H9 (cell line): ENCODE measurements around the gene WFDC1. TPM values are rescaled to one million over a fixed set of nuclear protein-coding genes. Genes with fewer than 3 reads are reported as not detected.

ENCODE experiments used
- DNase-seq: peaks from one replicate; pipeline ENCODE4 v3.0.0-alpha.2; 2017
- H2AFZ ChIP-seq: one replicate; pipeline ENCODE4 v1.6.1; 2013; ENCODE audit warnings: mild to moderate bottlenecking, low read length, control low read depth, moderate library complexity
- H2AK5ac ChIP-seq: 2 replicates; pipeline ENCODE4 v1.6.1; 2013; ENCODE audit warnings: low read length, control low read depth, mixed read lengths; ENCODE audit not compliant: insufficient read length
- H2BK120ac ChIP-seq: one replicate; pipeline ENCODE4 v1.6.1; 2013; ENCODE audit warnings: low read depth, mild to moderate bottlenecking, low read length, control low read depth, inconsistent platforms; ENCODE audit not compliant: poor library complexity, severe bottlenecking
- H2BK12ac ChIP-seq: 2 replicates; pipeline ENCODE4 v1.6.1; 2013; ENCODE audit warnings: low read length, control low read depth, mixed read lengths, low read depth; ENCODE audit not compliant: insufficient read length
- H2BK15ac ChIP-seq: 2 replicates; pipeline ENCODE4 v1.6.1; 2013; ENCODE audit warnings: low read depth, low read length, control low read depth
- H2BK20ac ChIP-seq: one replicate; pipeline ENCODE4 v1.6.1; 2013; ENCODE audit warnings: low read depth, mild to moderate bottlenecking, low read length, control low read depth, inconsistent platforms; ENCODE audit not compliant: poor library complexity, severe bottlenecking
- H2BK5ac ChIP-seq: 2 replicates; pipeline ENCODE4 v1.6.1; 2013; ENCODE audit warnings: low read length, control low read depth, mixed read lengths; ENCODE audit not compliant: insufficient read length
- H3K14ac ChIP-seq: 2 replicates; pipeline ENCODE4 v1.6.1; 2013; ENCODE audit warnings: low read length, control low read depth; ENCODE audit not compliant: insufficient read depth
- H3K18ac ChIP-seq: 2 replicates; pipeline ENCODE4 v1.6.1; 2013; ENCODE audit warnings: low read depth, mild to moderate bottlenecking, mixed read lengths, low read length, control low read depth; ENCODE audit not compliant: insufficient read length
- H3K23ac ChIP-seq: 2 replicates; pipeline ENCODE4 v1.6.1; 2013; ENCODE audit warnings: low read length, control low read depth, mixed read lengths, low read depth; ENCODE audit not compliant: insufficient read length
- H3K23me2 ChIP-seq: 2 replicates; pipeline ENCODE4 v1.6.1; 2013; ENCODE audit warnings: low read depth, mild to moderate bottlenecking, mixed read lengths, low read length, control low read depth; ENCODE audit not compliant: insufficient read length, poor library complexity, severe bottlenecking
- H3K27ac ChIP-seq: 2 replicates; pipeline ENCODE4 v1.5.1; 2013; ENCODE audit warnings: low read length, control low read depth, mixed read lengths, low read depth; ENCODE audit not compliant: insufficient read length
- H3K27me3 ChIP-seq: 2 replicates; pipeline ENCODE4 v1.6.1; 2013; ENCODE audit warnings: low read length, control low read depth, inconsistent platforms; ENCODE audit not compliant: insufficient read depth
- H3K4ac ChIP-seq: 2 replicates; pipeline ENCODE4 v1.6.1; 2013; ENCODE audit warnings: low read depth, mild to moderate bottlenecking, control low read depth, inconsistent platforms, low read length, moderate library complexity
- H3K4me1 ChIP-seq: 2 replicates; pipeline ENCODE4 v1.6.1; 2013; ENCODE audit warnings: low read length, control low read depth, inconsistent platforms; ENCODE audit not compliant: insufficient read depth
- H3K4me2 ChIP-seq: 2 replicates; pipeline ENCODE4 v1.6.1; 2013; ENCODE audit warnings: low read length, control low read depth, mixed read lengths; ENCODE audit not compliant: insufficient read length, insufficient read depth
- H3K56ac ChIP-seq: 2 replicates; pipeline ENCODE4 v1.6.1; 2013; ENCODE audit warnings: low read depth, mild to moderate bottlenecking, mixed read lengths, low read length, control low read depth; ENCODE audit not compliant: insufficient read length
- H3K79me1 ChIP-seq: 2 replicates; pipeline ENCODE4 v1.6.1; 2013; ENCODE audit warnings: low read depth, mild to moderate bottlenecking, moderate library complexity, low read length, control low read depth, inconsistent platforms; ENCODE audit not compliant: insufficient read depth, poor library complexity, severe bottlenecking
- H3K79me2 ChIP-seq: 2 replicates; pipeline ENCODE4 v1.6.1; 2013; ENCODE audit warnings: low read length, control low read depth, inconsistent platforms; ENCODE audit not compliant: insufficient read depth
- H3K9ac ChIP-seq: 2 replicates; pipeline ENCODE4 v1.6.1; 2013; ENCODE audit warnings: low read length, control low read depth, mixed read lengths; ENCODE audit not compliant: insufficient read length; ENCODE audit errors: extremely low read depth
- H3K9me3 ChIP-seq: one replicate; pipeline ENCODE4 v1.6.1; 2013; ENCODE audit warnings: low read depth, low read length, inconsistent platforms; ENCODE audit not compliant: control insufficient read depth
- H3T11ph ChIP-seq: one replicate; pipeline ENCODE4 v1.6.1; 2013; ENCODE audit warnings: mild to moderate bottlenecking, low read length, control low read depth, inconsistent platforms
- H4K20me1 ChIP-seq: one replicate; pipeline ENCODE4 v1.6.1; 2013; ENCODE audit not compliant: control insufficient read depth, insufficient read length, insufficient read depth
- H4K5ac ChIP-seq: 2 replicates; pipeline ENCODE4 v1.6.1; 2013; ENCODE audit warnings: low read depth, mild to moderate bottlenecking, mixed read lengths, low read length, control low read depth; ENCODE audit not compliant: insufficient read length
- H4K8ac ChIP-seq: replicated peaks from 2 replicates; pipeline ENCODE4 v1.6.1; 2013; ENCODE audit warnings: low read length, control low read depth, mixed read lengths, low read depth; ENCODE audit not compliant: insufficient read length
- H4K91ac ChIP-seq: 2 replicates; pipeline ENCODE4 v1.6.1; 2013; ENCODE audit warnings: low read depth, mild to moderate bottlenecking, moderate library complexity, mixed read lengths, low read length, control low read depth; ENCODE audit not compliant: insufficient read length
- H3K27ac Mint-ChIP-seq, 3 experiments: 2 replicates in 2 of 3; 3 replicates in 1 of 3; pipeline ENCODE4 v1.8.0; 2020 to 2021; ENCODE audit warnings: mixed read lengths in 3 of 3, mild to moderate bottlenecking in 1 of 3, moderate library complexity in 1 of 3
- H3K27me3 Mint-ChIP-seq: 2 replicates; pipeline ENCODE4 v1.8.0; 2021; ENCODE audit warnings: low read depth, mild to moderate bottlenecking, moderate library complexity, mixed read lengths
- H3K36me3 Mint-ChIP-seq, 3 experiments: 2 replicates in 2 of 3; 3 replicates in 1 of 3; pipeline ENCODE4 v1.8.0; 2020 to 2021; ENCODE audit warnings: low read depth in 3 of 3, mixed read lengths in 3 of 3; ENCODE audit not compliant: insufficient read depth in 1 of 3
- H3K4me1 Mint-ChIP-seq, 2 experiments: 2 replicates each; pipeline ENCODE4 v1.8.0; 2020; ENCODE audit warnings: mixed read lengths in 2 of 2
- H3K4me3 Mint-ChIP-seq, 2 experiments: 2 replicates in 1 of 2; 3 replicates in 1 of 2; pipeline ENCODE4 v1.8.0; 2020 to 2021; ENCODE audit warnings: mild to moderate bottlenecking in 2 of 2, mixed read lengths in 2 of 2, moderate library complexity in 1 of 2
- H3K9me3 Mint-ChIP-seq, 2 experiments: 2 replicates in 1 of 2; 3 replicates in 1 of 2; pipeline ENCODE4 v1.8.0; 2020; ENCODE audit warnings: mild to moderate bottlenecking in 2 of 2, mixed read lengths in 2 of 2, moderate library complexity in 1 of 2
- CTCF ChIP-seq: fragments of 200-600 bp; sonication (generic); conservative IDR thresholded peaks from 3 replicates; pipeline ENCODE4 v1.8.0; 2021; ENCODE audit warnings: antibody characterized with exemption, mild to moderate bottlenecking
- WGBS: extraction: QIAGEN DNeasy Blood & Tissue Kit; methylation state at CpG from one replicate; pipeline ENCODE4 v1.1.7; 2013; ENCODE audit warnings: missing lambda C conversion rate, low lambda C conversion rate, mixed read lengths; ENCODE audit not compliant: insufficient read length; ENCODE audit errors: extremely low coverage; 5-methylcytosine and 5-hydroxymethylcytosine counted together
- total RNA-seq: library from RNA; stranded (reverse); gene quantifications from 2 replicates; pipeline ENCODE4 v1.2.1, GENCODE V29; 2021

WFDC1 gene
- total RNA-seq, 1 experiment from 2014 or later: 0.24 TPM

- Histone ChIP-seq H2BK20ac (no peak overlapping the region), H3K27me3 (no peaks in the 10 kb centered on the region), H3K18ac (no peak overlapping the region), H4K5ac (no peak overlapping the region), H3K4ac (no peak overlapping the region), H3K23ac (no peak overlapping the region), H3K9ac (no peak overlapping the region), H2AK5ac (no peak overlapping the region), H3K4me2 (no peak overlapping the region), H2BK12ac (no peak overlapping the region), H3K14ac (no peak overlapping the region), H3K9me3 (no peaks in the 10 kb centered on the region), H2BK15ac (no peak overlapping the region), H2BK120ac (no peak overlapping the region), H4K20me1 (no peaks in the 10 kb centered on the region), H2BK5ac (no peak overlapping the region), H4K8ac (no peak overlapping the region), H3K27ac (no peak overlapping the region), H3K23me2 (no peaks in the 10 kb centered on the region), H2AFZ (no peak overlapping the region), H3K79me1 (no peaks in the 10 kb centered on the region), H3K4me1 (no peaks in the 10 kb centered on the region), H4K91ac (no peak overlapping the region), H3K79me2 (no peaks in the 10 kb centered on the region), H3T11ph (no peak overlapping the region), H3K56ac (no peak overlapping the region)
- no peak overlapping the region for H3K4me3 Mint-ChIP-seq
- peaks cover 16% of the 10 kb centered on the region for H3K27me3 Mint-ChIP-seq
- no peak for TF ChIP-seq CTCF
- WGBS: no CpG with 5 or more reads among the region's 3 CpGs
- H3K4me1 Mint-ChIP-seq: peaks cover 15 to 22% of the 10 kb centered on the region in 2 experiments
- H3K36me3 Mint-ChIP-seq: no peaks in the 10 kb centered on the region
- no peak overlapping the region; a peak in 1 of 7 replicates for H3K27ac Mint-ChIP-seq
- H3K9me3 Mint-ChIP-seq: no peaks in the 10 kb centered on the region
- DNase-seq: no peak
These were observed 11.9 kb downstream of the WFDC1 start for GRCh38 chr16:84306564-84306963.
